Measurements from ENCODE around the gene MYO5B.

- TF ChIP-seq CTCF (conservative IDR thresholded peaks at IDR 0.05; ENCODE audit: low read length) (no peak), EZH2phosphoT487 (IDR thresholded peaks at IDR 0.05; ENCODE audit: borderline replicate concordance, low read depth, low read length) (no peak)
These were observed 33.2 kb downstream of the MYO5B start for GRCh38 chr18:50161597-50162205.
